ENCODE data around the gene CDR2.

CDR2 gene

GRCh38 chr16:22388101-22388644 is 13.8 kb upstream of the CDR2 start:
- no peaks in the 10 kb centered on the region for H3K9me2 ChIP-seq (replicated peaks; ENCODE audit: insufficient read depth, low read length)
- no peaks in the 10 kb centered on the region for H3K27me3 ChIP-seq (replicated peaks; ENCODE audit: insufficient read depth, low read length)
- no peaks in the 10 kb centered on the region for H3K36me3 ChIP-seq (replicated peaks; ENCODE audit: insufficient read depth, low read length)
- no peaks in the 10 kb centered on the region for H4K20me1 ChIP-seq (ENCODE audit: insufficient read depth, low read length)
- no peaks in the 10 kb centered on the region for H3F3A ChIP-seq (ENCODE audit: insufficient read depth, low read length)
- no peak overlapping the region for H2AFZ ChIP-seq (ENCODE audit: low read length)
- no peak overlapping the region for H3K4me3 ChIP-seq (ENCODE audit: low read length)
- TF ChIP-seq EZH2 (optimal IDR thresholded peaks at IDR 0.05; ENCODE audit: low read depth, low read length), result no peak
- TF ChIP-seq, protein P1, sequence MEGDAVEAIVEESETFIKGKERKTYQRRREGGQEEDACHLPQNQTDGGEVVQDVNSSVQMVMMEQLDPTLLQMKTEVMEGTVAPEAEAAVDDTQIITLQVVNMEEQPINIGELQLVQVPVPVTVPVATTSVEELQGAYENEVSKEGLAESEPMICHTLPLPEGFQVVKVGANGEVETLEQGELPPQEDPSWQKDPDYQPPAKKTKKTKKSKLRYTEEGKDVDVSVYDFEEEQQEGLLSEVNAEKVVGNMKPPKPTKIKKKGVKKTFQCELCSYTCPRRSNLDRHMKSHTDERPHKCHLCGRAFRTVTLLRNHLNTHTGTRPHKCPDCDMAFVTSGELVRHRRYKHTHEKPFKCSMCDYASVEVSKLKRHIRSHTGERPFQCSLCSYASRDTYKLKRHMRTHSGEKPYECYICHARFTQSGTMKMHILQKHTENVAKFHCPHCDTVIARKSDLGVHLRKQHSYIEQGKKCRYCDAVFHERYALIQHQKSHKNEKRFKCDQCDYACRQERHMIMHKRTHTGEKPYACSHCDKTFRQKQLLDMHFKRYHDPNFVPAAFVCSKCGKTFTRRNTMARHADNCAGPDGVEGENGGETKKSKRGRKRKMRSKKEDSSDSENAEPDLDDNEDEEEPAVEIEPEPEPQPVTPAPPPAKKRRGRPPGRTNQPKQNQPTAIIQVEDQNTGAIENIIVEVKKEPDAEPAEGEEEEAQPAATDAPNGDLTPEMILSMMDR (IDR thresholded peaks at IDR 0.05; ENCODE audit: low read length), result no peak
- no peak overlapping the region for H3K27ac ChIP-seq (ENCODE audit: low read length)
- no peaks in the 10 kb centered on the region for H3K9me3 ChIP-seq (replicated peaks; ENCODE audit: insufficient read depth, low read length)
- H3K4me1 ChIP-seq (ENCODE audit: low read length), result no peaks in the 10 kb centered on the region
- H3K4me2 ChIP-seq (ENCODE audit: low read depth, low read length), result no peak overlapping the region
- no peak for DNase-seq
- H3K79me2 ChIP-seq (ENCODE audit: low read length), result no peaks in the 10 kb centered on the region
- H3K9ac ChIP-seq (ENCODE audit: low read length), result no peak overlapping the region

DNA sequence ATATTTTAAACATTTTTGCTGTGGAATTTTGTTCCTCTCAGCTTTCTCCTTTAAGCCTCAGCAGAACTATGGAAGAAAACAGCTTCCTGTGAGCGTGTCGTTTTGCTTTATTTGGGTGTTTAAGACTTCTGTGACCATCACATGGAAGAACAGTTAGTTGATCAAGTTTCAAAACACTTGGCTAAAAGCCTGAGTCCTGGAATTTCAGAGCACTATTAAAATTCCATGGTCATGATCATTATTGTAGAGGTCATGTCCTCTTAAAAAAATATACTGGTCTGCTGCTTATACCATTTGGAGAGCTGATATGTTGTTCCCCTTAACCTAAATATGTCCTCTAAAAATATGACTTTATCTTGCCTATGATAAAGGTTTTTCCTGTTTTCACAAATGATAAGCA is 12.6 kb upstream of the CDR2 start:
- Histone ChIP-seq H3K27ac (ENCODE audit: low read length) (no peak overlapping the region), H4K20me1 (ENCODE audit: insufficient read depth, low read length) (no peaks in the 10 kb centered on the region), H3F3A (ENCODE audit: insufficient read depth, low read length) (no peaks in the 10 kb centered on the region), H3K4me3 (ENCODE audit: low read length) (no peak overlapping the region), H3K4me1 (ENCODE audit: low read length) (no peaks in the 10 kb centered on the region), H3K79me2 (ENCODE audit: low read length) (no peaks in the 10 kb centered on the region), H2AFZ (ENCODE audit: low read length) (no peak overlapping the region), H3K4me2 (ENCODE audit: low read depth, low read length) (no peak overlapping the region), H3K36me3 (replicated peaks; ENCODE audit: insufficient read depth, low read length) (no peaks in the 10 kb centered on the region), H3K27me3 (replicated peaks; ENCODE audit: insufficient read depth, low read length) (no peaks in the 10 kb centered on the region), H3K9ac (ENCODE audit: low read length) (no peak overlapping the region), H3K9me2 (replicated peaks; ENCODE audit: insufficient read depth, low read length) (no peaks in the 10 kb centered on the region), H3K9me3 (replicated peaks; ENCODE audit: insufficient read depth, low read length) (no peaks in the 10 kb centered on the region)
- TF ChIP-seq, protein P1 (IDR thresholded peaks at IDR 0.05; ENCODE audit: low read length), result no peak
- no peak for TF ChIP-seq EZH2phosphoT487 (IDR thresholded peaks at IDR 0.05; ENCODE audit: low read length)
- TF ChIP-seq EZH2 (optimal IDR thresholded peaks at IDR 0.05; ENCODE audit: low read depth, low read length), result no peak
- no peak for DNase-seq

- H3K9ac ChIP-seq (ENCODE audit: low read length), result no peak overlapping the region
- DNase-seq, result no peak
- H3K79me2 ChIP-seq (ENCODE audit: low read length), result no peaks in the 10 kb centered on the region
- H3K36me3 ChIP-seq (replicated peaks; ENCODE audit: insufficient read depth, low read length), result no peaks in the 10 kb centered on the region
- no peaks in the 10 kb centered on the region for H3F3A ChIP-seq (ENCODE audit: insufficient read depth, low read length)
- no peaks in the 10 kb centered on the region for H4K20me1 ChIP-seq (ENCODE audit: insufficient read depth, low read length)
- TF ChIP-seq EZH2 (optimal IDR thresholded peaks at IDR 0.05; ENCODE audit: low read depth, low read length), result no peak
- no peak for TF ChIP-seq EZH2phosphoT487 (IDR thresholded peaks at IDR 0.05; ENCODE audit: low read length)
- TF ChIP-seq, protein P1 (IDR thresholded peaks at IDR 0.05; ENCODE audit: low read length), result no peak
- no peak overlapping the region for H3K27ac ChIP-seq (ENCODE audit: low read length)
- no peak overlapping the region for H3K4me3 ChIP-seq (ENCODE audit: low read length)
- no peaks in the 10 kb centered on the region for H3K27me3 ChIP-seq (replicated peaks; ENCODE audit: insufficient read depth, low read length)
- no peak overlapping the region for H2AFZ ChIP-seq (ENCODE audit: low read length)
- no peaks in the 10 kb centered on the region for H3K4me1 ChIP-seq (ENCODE audit: low read length)
- H3K9me3 ChIP-seq (replicated peaks; ENCODE audit: insufficient read depth, low read length), result no peaks in the 10 kb centered on the region
- no peaks in the 10 kb centered on the region for H3K9me2 ChIP-seq (replicated peaks; ENCODE audit: insufficient read depth, low read length)
- no peak overlapping the region for H3K4me2 ChIP-seq (ENCODE audit: low read depth, low read length)
Measured at GRCh38 chr16:22385196-22385595, 10.8 kb upstream of the CDR2 start.

All from MM.1S (cell line).